Measurements from ENCODE around the gene AGGF1.
"Not testable (repeated sequence)": the region's sequence is repeated elsewhere in the genome, so short reads cannot be mapped to it uniquely, and the experiment has no call there.

DNA sequence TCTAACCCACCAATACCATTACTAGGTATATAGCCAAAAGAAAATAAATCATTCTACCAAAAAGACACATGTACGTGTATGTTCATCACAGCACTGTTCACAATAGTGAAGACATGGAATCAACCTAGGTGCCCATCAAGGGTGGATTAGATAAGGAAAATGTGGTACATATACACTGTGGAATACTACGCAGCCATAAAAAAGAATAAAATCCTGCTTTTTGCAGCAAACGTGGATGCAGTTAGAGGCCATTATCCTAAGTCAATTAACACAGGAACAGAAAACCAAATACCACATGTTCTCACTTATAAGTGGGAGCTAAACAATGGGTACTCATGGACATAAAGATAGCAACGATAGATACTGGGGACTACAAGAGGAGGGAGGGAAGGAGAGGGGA, 32.0 kb upstream of the AGGF1 start:
- not testable (repeated sequence) for TF ChIP-seq POLR2A (IDR thresholded peaks at IDR 0.05)
- TF ChIP-seq, protein P1, sequence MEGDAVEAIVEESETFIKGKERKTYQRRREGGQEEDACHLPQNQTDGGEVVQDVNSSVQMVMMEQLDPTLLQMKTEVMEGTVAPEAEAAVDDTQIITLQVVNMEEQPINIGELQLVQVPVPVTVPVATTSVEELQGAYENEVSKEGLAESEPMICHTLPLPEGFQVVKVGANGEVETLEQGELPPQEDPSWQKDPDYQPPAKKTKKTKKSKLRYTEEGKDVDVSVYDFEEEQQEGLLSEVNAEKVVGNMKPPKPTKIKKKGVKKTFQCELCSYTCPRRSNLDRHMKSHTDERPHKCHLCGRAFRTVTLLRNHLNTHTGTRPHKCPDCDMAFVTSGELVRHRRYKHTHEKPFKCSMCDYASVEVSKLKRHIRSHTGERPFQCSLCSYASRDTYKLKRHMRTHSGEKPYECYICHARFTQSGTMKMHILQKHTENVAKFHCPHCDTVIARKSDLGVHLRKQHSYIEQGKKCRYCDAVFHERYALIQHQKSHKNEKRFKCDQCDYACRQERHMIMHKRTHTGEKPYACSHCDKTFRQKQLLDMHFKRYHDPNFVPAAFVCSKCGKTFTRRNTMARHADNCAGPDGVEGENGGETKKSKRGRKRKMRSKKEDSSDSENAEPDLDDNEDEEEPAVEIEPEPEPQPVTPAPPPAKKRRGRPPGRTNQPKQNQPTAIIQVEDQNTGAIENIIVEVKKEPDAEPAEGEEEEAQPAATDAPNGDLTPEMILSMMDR (IDR thresholded peaks at IDR 0.05): not testable (repeated sequence)
